HepG2 (cell line): ENCODE data around the gene GSK3A. TPM values are rescaled to one million over a fixed set of nuclear protein-coding genes. Genes with fewer than 3 reads are reported as not detected.

Experiments used
- ARNT ChIP-seq: fragments of 450-650 bp; IDR thresholded peaks from 2 replicates; pipeline ENCODE4 v1.6.1; 2017
- BRD4 ChIP-seq: sonication (generic); formaldehyde crosslinking; IDR thresholded peaks from 2 replicates; pipeline ENCODE4 v1.4.0; 2020; ENCODE audit warnings: missing genetic modification reagents
- CENPT ChIP-seq: sonication (generic); formaldehyde crosslinking; IDR thresholded peaks from 2 replicates; pipeline ENCODE4 v1.8.0; 2022; ENCODE audit warnings: low read depth, mild to moderate bottlenecking, moderate library complexity, missing genetic modification reagents
- CHD4 ChIP-seq: fragments of 200-600 bp; sonication (generic); IDR thresholded peaks from 2 replicates; pipeline ENCODE4 v1.7.0; 2017; ENCODE audit warnings: mild to moderate bottlenecking, low read length, borderline replicate concordance
- FOSL2 ChIP-seq: sonication (generic); formaldehyde crosslinking; IDR thresholded peaks from 2 replicates; pipeline ENCODE4 v1.4.0; 2020; ENCODE audit warnings: missing genetic modification reagents
- JUN ChIP-seq: sonication (generic); formaldehyde crosslinking; IDR thresholded peaks from 2 replicates; pipeline ENCODE4 v1.4.0; 2020; ENCODE audit warnings: mild to moderate bottlenecking, missing genetic modification reagents
- NAIF1 ChIP-seq: sonication (generic); formaldehyde crosslinking; IDR thresholded peaks from 2 replicates; pipeline ENCODE4 v1.5.0; 2020; ENCODE audit warnings: mild to moderate bottlenecking, missing genetic modification reagents, borderline replicate concordance
- PLRG1 ChIP-seq: fragments of 450-650 bp; conservative IDR thresholded peaks from 2 replicates; pipeline ENCODE4 v1.6.1; 2016
- RXRA ChIP-seq: sonication (generic); formaldehyde crosslinking; IDR thresholded peaks from 2 replicates; pipeline ENCODE4 v1.5.1; 2020; ENCODE audit warnings: missing genetic modification reagents
- ZNF558 ChIP-seq: sonication (generic); formaldehyde crosslinking; IDR thresholded peaks from 2 replicates; pipeline ENCODE4 v1.9.0; 2022; ENCODE audit warnings: mild to moderate bottlenecking, missing genetic modification reagents, borderline replicate concordance
- ZNF569 ChIP-seq: sonication (generic); formaldehyde crosslinking; IDR thresholded peaks from 2 replicates; pipeline ENCODE4 v1.5.0; 2020; ENCODE audit warnings: mild to moderate bottlenecking, missing genetic modification reagents, moderate library complexity, borderline replicate concordance
- ZNF619 ChIP-seq: sonication (generic); formaldehyde crosslinking; IDR thresholded peaks from 2 replicates; pipeline ENCODE4 v1.4.0; 2020; ENCODE audit warnings: mild to moderate bottlenecking, missing genetic modification reagents
- ZSCAN22 ChIP-seq: sonication (generic); formaldehyde crosslinking; IDR thresholded peaks from 2 replicates; pipeline ENCODE4 v1.4.0; 2020; ENCODE audit warnings: mild to moderate bottlenecking, missing genetic modification reagents
- polyA plus RNA-seq, 8 experiments: library from polyadenylated mRNA; depleted of rRNA in 3 of 8; stranded (reverse) in 7 of 8; unstranded in 1 of 8; fragments of >200 nt; fragmentation: Illumina TruSeq in 4 of 8; extraction: Trizol in 4 of 8; gene quantifications; 2 replicates each; pipeline versions ENCODE4 v1.2.1 to v1.2.3, GENCODE V29; 2011 to 2016; ENCODE audit warnings: low read depth in 4 of 8, missing spikeins in 1 of 8, mixed read lengths in 1 of 8; ENCODE audit not compliant: insufficient read depth in 1 of 8
- total RNA-seq, 5 experiments: library from RNA; depleted of rRNA; stranded (reverse); fragments of >200 nt; fragmentation: Illumina TruSeq; extraction: Trizol; gene quantifications; 2 replicates each; pipeline ENCODE4 v1.2.3, GENCODE V29; 2016; ENCODE audit warnings: low read depth in 1 of 5
- TF ChIP-seq, protein P1 (sequence below): sonication (generic); formaldehyde crosslinking; IDR thresholded peaks from 2 replicates; pipeline ENCODE4 v1.4.0; 2020; ENCODE audit warnings: mild to moderate bottlenecking, low read depth, missing genetic modification reagents
- TF ChIP-seq, protein P2 (sequence below): sonication (generic); formaldehyde crosslinking; IDR thresholded peaks from 2 replicates; pipeline ENCODE4 v1.8.0; 2022; ENCODE audit warnings: missing genetic modification reagents, mild to moderate bottlenecking, moderate library complexity, borderline replicate concordance
- TF ChIP-seq, protein P3 (sequence below): sonication (generic); formaldehyde crosslinking; IDR thresholded peaks from 2 replicates; pipeline ENCODE4 v1.8.1; 2022; ENCODE audit warnings: mild to moderate bottlenecking, missing genetic modification reagents
- TF ChIP-seq, protein P4 (sequence below): sonication (generic); formaldehyde crosslinking; IDR thresholded peaks from 2 replicates; pipeline ENCODE4 v1.5.0; 2020; ENCODE audit warnings: missing genetic modification reagents
- TF ChIP-seq, protein P5 (sequence below): sonication (generic); formaldehyde crosslinking; IDR thresholded peaks from 2 replicates; pipeline ENCODE4 v1.9.0; 2021; ENCODE audit warnings: missing genetic modification reagents, borderline replicate concordance
- TF ChIP-seq, protein P6 (sequence below): sonication (generic); formaldehyde crosslinking; IDR thresholded peaks from 2 replicates; pipeline ENCODE4 v1.4.0; 2020; ENCODE audit warnings: mild to moderate bottlenecking, missing genetic modification reagents
- TF ChIP-seq, protein P7 (sequence below): sonication (generic); formaldehyde crosslinking; IDR thresholded peaks from 2 replicates; pipeline ENCODE4 v1.8.1; 2023; ENCODE audit warnings: mild to moderate bottlenecking, moderate library complexity, missing genetic modification reagents

The GSK3A gene
- total and polyA plus RNA-seq, 2 of the 13 experiments (the other 11 are each of a cell fraction or from before 2014, with no cell fraction given): 16.9 to 52.5 TPM

DNA sequence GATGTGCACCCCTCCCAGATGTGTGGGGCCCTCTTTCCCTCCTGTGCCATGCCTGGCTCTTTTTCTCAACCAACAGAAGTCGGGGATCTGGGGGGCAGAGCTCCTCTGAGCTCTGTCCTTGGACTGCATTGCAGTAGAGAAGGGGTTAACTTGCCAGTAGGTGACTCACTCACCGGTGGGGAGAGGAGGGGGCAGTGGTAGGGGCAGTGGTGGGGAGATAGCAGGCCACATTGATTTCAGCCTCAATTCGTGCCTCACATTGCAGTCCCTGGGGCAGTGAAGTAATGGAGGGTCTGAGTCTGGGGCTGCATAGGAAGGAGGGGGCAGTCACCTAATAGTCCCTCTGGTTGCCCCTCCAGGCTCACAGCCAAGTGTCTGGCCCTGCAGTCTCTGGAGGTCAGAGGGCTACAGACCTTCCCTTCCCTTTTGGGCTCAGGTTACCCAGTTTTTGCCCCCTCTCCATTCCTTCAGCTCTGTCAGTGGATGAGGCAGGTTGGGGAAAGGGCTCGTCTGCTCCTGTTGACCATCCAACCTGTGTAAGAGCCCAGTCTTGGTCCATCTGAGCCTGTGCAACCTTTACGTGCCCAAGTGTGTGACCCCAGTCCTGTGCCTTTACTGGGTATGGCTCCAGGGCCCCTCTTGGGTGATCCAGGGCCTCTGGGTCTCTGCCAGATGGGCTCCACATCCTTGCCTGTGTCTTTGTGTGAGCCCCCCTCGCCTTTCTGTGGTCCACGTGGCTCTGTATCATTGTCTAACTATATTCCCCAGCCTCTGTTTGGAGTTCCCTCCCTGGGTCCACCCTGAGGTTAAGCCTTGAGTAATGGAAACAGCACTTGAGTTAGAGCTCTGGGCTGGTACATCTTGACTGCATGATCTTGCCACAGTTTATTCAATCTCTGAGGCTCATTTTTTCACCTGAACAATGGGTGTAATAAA is 39.7 kb upstream of the GSK3A start (continued):
- TF ChIP-seq, protein P1, sequence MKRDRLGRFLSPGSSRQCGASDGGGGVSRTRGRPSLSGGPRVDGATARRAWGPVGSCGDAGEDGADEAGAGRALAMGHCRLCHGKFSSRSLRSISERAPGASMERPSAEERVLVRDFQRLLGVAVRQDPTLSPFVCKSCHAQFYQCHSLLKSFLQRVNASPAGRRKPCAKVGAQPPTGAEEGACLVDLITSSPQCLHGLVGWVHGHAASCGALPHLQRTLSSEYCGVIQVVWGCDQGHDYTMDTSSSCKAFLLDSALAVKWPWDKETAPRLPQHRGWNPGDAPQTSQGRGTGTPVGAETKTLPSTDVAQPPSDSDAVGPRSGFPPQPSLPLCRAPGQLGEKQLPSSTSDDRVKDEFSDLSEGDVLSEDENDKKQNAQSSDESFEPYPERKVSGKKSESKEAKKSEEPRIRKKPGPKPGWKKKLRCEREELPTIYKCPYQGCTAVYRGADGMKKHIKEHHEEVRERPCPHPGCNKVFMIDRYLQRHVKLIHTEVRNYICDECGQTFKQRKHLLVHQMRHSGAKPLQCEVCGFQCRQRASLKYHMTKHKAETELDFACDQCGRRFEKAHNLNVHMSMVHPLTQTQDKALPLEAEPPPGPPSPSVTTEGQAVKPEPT (CRISPR knock-in tag): 0 out of 2 replicates have a peak, but pooled peaks have one; percentile 47
- TF ChIP-seq, protein P2, sequence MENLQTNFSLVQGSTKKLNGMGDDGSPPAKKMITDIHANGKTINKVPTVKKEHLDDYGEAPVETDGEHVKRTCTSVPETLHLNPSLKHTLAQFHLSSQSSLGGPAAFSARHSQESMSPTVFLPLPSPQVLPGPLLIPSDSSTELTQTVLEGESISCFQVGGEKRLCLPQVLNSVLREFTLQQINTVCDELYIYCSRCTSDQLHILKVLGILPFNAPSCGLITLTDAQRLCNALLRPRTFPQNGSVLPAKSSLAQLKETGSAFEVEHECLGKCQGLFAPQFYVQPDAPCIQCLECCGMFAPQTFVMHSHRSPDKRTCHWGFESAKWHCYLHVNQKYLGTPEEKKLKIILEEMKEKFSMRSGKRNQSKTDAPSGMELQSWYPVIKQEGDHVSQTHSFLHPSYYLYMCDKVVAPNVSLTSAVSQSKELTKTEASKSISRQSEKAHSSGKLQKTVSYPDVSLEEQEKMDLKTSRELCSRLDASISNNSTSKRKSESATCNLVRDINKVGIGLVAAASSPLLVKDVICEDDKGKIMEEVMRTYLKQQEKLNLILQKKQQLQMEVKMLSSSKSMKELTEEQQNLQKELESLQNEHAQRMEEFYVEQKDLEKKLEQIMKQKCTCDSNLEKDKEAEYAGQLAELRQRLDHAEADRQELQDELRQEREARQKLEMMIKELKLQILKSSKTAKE (CRISPR knock-in tag): no peak; the same call in 1 of the 2 replicates
- TF ChIP-seq, protein P3, sequence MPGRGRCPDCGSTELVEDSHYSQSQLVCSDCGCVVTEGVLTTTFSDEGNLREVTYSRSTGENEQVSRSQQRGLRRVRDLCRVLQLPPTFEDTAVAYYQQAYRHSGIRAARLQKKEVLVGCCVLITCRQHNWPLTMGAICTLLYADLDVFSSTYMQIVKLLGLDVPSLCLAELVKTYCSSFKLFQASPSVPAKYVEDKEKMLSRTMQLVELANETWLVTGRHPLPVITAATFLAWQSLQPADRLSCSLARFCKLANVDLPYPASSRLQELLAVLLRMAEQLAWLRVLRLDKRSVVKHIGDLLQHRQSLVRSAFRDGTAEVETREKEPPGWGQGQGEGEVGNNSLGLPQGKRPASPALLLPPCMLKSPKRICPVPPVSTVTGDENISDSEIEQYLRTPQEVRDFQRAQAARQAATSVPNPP (CRISPR knock-in tag): no peak
- TF ChIP-seq ZNF569: no peak
- TF ChIP-seq ZNF558 (CRISPR knock-in tag): peak; percentile 62; the same call in 1 of the 2 replicates
- TF ChIP-seq ZNF619 (CRISPR knock-in tag): no peak
- no peak for TF ChIP-seq CENPT (CRISPR knock-in tag)
- 0 out of 2 replicates have a peak, but pooled peaks have one; percentile 3 for TF ChIP-seq RXRA (CRISPR knock-in tag)
- TF ChIP-seq NAIF1 (CRISPR knock-in tag): no peak
- TF ChIP-seq, protein P4, sequence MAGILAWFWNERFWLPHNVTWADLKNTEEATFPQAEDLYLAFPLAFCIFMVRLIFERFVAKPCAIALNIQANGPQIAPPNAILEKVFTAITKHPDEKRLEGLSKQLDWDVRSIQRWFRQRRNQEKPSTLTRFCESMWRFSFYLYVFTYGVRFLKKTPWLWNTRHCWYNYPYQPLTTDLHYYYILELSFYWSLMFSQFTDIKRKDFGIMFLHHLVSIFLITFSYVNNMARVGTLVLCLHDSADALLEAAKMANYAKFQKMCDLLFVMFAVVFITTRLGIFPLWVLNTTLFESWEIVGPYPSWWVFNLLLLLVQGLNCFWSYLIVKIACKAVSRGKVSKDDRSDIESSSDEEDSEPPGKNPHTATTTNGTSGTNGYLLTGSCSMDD (CRISPR knock-in tag): no peak
- TF ChIP-seq ARNT: no peak
- TF ChIP-seq, protein P5, sequence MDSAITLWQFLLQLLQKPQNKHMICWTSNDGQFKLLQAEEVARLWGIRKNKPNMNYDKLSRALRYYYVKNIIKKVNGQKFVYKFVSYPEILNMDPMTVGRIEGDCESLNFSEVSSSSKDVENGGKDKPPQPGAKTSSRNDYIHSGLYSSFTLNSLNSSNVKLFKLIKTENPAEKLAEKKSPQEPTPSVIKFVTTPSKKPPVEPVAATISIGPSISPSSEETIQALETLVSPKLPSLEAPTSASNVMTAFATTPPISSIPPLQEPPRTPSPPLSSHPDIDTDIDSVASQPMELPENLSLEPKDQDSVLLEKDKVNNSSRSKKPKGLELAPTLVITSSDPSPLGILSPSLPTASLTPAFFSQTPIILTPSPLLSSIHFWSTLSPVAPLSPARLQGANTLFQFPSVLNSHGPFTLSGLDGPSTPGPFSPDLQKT (CRISPR knock-in tag): no peak
- TF ChIP-seq BRD4: no peak
- peak; percentile 95 for TF ChIP-seq FOSL2 (CRISPR knock-in tag)
- TF ChIP-seq, protein P6, sequence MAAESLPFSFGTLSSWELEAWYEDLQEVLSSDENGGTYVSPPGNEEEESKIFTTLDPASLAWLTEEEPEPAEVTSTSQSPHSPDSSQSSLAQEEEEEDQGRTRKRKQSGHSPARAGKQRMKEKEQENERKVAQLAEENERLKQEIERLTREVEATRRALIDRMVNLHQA (CRISPR knock-in tag): no peak
- TF ChIP-seq JUN (CRISPR knock-in tag): peak; percentile 91
- TF ChIP-seq PLRG1: no peak
- TF ChIP-seq ZSCAN22 (CRISPR knock-in tag): no peak
- no peak for TF ChIP-seq CHD4
- TF ChIP-seq, protein P7, sequence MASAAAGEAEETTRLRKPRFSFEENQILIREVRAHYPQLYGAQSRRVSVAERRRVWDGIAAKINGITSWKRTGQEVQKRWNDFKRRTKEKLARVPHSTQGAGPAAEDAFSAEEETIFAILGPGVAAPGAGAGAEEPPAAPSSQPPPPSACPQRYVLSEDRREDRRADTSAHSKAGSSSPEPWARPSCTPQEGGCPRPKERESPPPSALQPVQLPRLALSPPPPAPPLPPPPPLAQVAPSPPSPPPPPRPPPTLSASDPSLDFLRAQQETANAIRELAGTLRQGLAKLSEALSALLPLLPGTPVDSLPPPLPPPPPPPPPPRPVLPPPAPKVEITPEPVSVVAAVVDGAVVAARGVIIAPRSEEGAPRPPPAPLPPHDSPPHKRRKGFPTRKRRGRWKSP (CRISPR knock-in tag): no peak
